Tibial nerve (tissue), 4 donors: Measurements from ENCODE around the gene TUBB4B.

Experiments used
- EP300 ChIP-seq, 2 donors: sonication (generic); formaldehyde crosslinking; IDR thresholded peaks; one replicate each; pipeline ENCODE4 v1.6.1; 2017; ENCODE audit warnings: antibody characterized with exemption in 2 of 2, mild to moderate bottlenecking in 1 of 2
- TF ChIP-seq, protein P1 (sequence below), 5 experiments: fragments of 200-600 bp in 3 of 5; fragments of 450-650 bp in 2 of 5; sonication (generic) in 3 of 5; IDR thresholded peaks; one replicate each; pipeline ENCODE4 v1.5.1; 2016 to 2019; ENCODE audit warnings: antibody characterized with exemption in 5 of 5, mild to moderate bottlenecking in 3 of 5, moderate library complexity in 2 of 5

DNA sequence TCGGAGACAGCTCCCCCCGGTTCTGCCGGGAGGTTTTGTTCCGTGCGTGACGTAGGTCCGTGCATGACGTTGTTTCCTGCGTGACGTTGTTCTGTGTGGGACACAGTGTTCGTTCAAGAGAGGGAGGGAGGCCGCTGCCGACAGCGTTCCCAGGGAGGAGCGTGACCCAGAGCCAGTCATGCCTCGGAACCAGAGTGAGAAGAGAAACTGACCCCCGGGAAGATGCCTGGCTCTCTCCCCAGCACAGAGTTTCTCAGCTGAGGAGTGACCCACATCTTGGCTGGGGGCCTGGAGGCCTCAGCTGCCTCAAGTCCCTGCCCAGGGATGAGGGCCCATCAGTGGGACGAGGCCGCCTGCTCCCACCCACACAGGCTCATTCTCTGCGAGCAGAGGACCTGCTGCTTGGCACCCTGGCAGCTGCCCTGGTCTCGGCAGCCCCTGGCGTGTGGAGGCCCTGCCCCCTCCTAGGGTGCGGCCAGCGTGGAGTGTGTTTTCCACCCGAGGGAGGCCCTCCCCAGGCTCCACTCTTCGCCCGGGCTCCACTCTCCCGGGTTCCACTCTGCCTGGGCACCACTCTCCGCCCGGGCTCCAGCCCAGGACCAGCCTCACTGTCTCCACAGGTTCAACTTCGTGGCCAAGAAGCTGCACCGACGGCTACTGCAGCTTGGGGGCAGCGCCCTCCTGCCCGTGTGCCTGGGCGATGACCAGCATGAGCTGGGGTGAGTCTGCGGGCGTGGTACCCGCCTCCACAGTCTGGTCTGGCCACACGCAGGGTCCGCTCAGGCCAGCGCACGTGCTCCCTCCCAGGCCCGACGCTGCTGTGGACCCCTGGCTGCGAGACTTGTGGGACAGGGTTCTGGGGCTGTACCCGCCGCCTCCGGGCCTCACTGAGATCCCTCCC, 27.7 kb upstream of the TUBB4B start:
- TF ChIP-seq, protein P1, sequence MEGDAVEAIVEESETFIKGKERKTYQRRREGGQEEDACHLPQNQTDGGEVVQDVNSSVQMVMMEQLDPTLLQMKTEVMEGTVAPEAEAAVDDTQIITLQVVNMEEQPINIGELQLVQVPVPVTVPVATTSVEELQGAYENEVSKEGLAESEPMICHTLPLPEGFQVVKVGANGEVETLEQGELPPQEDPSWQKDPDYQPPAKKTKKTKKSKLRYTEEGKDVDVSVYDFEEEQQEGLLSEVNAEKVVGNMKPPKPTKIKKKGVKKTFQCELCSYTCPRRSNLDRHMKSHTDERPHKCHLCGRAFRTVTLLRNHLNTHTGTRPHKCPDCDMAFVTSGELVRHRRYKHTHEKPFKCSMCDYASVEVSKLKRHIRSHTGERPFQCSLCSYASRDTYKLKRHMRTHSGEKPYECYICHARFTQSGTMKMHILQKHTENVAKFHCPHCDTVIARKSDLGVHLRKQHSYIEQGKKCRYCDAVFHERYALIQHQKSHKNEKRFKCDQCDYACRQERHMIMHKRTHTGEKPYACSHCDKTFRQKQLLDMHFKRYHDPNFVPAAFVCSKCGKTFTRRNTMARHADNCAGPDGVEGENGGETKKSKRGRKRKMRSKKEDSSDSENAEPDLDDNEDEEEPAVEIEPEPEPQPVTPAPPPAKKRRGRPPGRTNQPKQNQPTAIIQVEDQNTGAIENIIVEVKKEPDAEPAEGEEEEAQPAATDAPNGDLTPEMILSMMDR (IDR thresholded peaks at IDR 0.05): no peak
- no peak for TF ChIP-seq EP300 (IDR thresholded peaks at IDR 0.05)
